Natural killer cell (primary cell): ENCODE results near the gene STRIP1. TPM values are rescaled to one million over a fixed set of nuclear protein-coding genes. Genes with fewer than 3 reads are reported as not detected.

Source experiments
- ATAC-seq, 3 donors: fragments of 150-1000 bp in 2 of 3; fragments of 200-7000 bp in 1 of 3; cut with Tn5 transposase; 1 replicate in 1 of 3; 2 replicates in 2 of 3; pipeline ENCODE4 v1.10.0; 2021; ENCODE audit warnings: mild to moderate bottlenecking in 2 of 3, moderate library complexity in 2 of 3
- DNase-seq, 2 donors: peaks; one replicate each; pipeline versions ENCODE4 v3.0.0 to v3.0.0-alpha.2; 2013 to 2021; ENCODE audit warnings: mixed read lengths in 1 of 2
- H3K27ac ChIP-seq: one replicate; pipeline ENCODE4 v1.5.1; 2013; ENCODE audit warnings: mild to moderate bottlenecking, low read length
- H3K27me3 ChIP-seq: one replicate; pipeline ENCODE4 v1.6.1; 2013; ENCODE audit warnings: low read length; ENCODE audit not compliant: control insufficient read depth, insufficient read depth
- H3K36me3 ChIP-seq: one replicate; pipeline ENCODE4 v1.6.1; 2013; ENCODE audit warnings: low read length; ENCODE audit not compliant: control insufficient read depth, insufficient read depth
- H3K4me1 ChIP-seq: one replicate; pipeline ENCODE4 v1.6.1; 2013; ENCODE audit warnings: low read length; ENCODE audit not compliant: control insufficient read depth, insufficient read depth
- H3K4me3 ChIP-seq: one replicate; pipeline ENCODE4 v1.5.1; 2013; ENCODE audit warnings: low read length
- H3K9me3 ChIP-seq: one replicate; pipeline ENCODE4 v1.6.1; 2013; ENCODE audit warnings: low read length; ENCODE audit not compliant: control insufficient read depth, insufficient read depth
- H3K27ac Mint-ChIP-seq, 2 donors: one replicate each; pipeline ENCODE4 v1.8.0; 2022; ENCODE audit warnings: mild to moderate bottlenecking in 2 of 2, mixed read lengths in 2 of 2, moderate library complexity in 1 of 2
- H3K27me3 Mint-ChIP-seq, 2 donors: one replicate each; pipeline ENCODE4 v1.8.0; 2022; ENCODE audit warnings: low read depth in 2 of 2, mixed read lengths in 2 of 2
- H3K36me3 Mint-ChIP-seq: one replicate; pipeline ENCODE4 v1.8.0; 2022; ENCODE audit warnings: mixed read lengths
- H3K4me1 Mint-ChIP-seq, 2 donors: one replicate each; pipeline ENCODE4 v1.8.0; 2022; ENCODE audit warnings: mixed read lengths in 2 of 2
- H3K4me3 Mint-ChIP-seq: one replicate; pipeline ENCODE4 v1.8.0; 2022; ENCODE audit warnings: mild to moderate bottlenecking, moderate library complexity, mixed read lengths
- H3K9me3 Mint-ChIP-seq, 2 donors: one replicate each; pipeline ENCODE4 v1.8.0; 2022; ENCODE audit warnings: mixed read lengths in 2 of 2
- WGBS: methylation state at CpG from one replicate; pipeline ENCODE4 v1.1.7; 2013; ENCODE audit warnings: missing lambda C conversion rate; ENCODE audit not compliant: insufficient coverage; 5-methylcytosine and 5-hydroxymethylcytosine counted together
- intact Hi-C: fragments of 100-400 bp; cut with micrococcal nuclease; formaldehyde crosslinking; loops from one replicate; pipeline ENCODE4 v1.14.2; 2022
- total RNA-seq, 4 donors: library from RNA; stranded (reverse); fragments of 120-200 nt in 1 of 4; gene quantifications; one replicate each; pipeline versions ENCODE4 v1.2.3 to v1.2.4, GENCODE V29; 2013 to 2022
- TF ChIP-seq, protein P1 (sequence below): fragments of 200-600 bp; IDR thresholded peaks from one replicate; pipeline ENCODE4 v1.8.0; 2022; ENCODE audit warnings: antibody characterized with exemption

Gene STRIP1
- total RNA-seq, 3 donors from 2014 or later (not counting 1 experiment from before 2014, with no cell fraction given): 92.4 to 139 (median 130) TPM

GRCh38 chr1:109991400-109991925 is 43.0 kb upstream of the STRIP1 start:
- Histone ChIP-seq H3K4me3 (no peak overlapping the region), H3K4me1 (no peaks in the 10 kb centered on the region), H3K9me3 (no peaks in the 10 kb centered on the region), H3K27me3 (no peaks in the 10 kb centered on the region), H3K36me3 (peaks cover 3% of the 10 kb centered on the region), H3K27ac (no peak overlapping the region)
- TF ChIP-seq, protein P1, sequence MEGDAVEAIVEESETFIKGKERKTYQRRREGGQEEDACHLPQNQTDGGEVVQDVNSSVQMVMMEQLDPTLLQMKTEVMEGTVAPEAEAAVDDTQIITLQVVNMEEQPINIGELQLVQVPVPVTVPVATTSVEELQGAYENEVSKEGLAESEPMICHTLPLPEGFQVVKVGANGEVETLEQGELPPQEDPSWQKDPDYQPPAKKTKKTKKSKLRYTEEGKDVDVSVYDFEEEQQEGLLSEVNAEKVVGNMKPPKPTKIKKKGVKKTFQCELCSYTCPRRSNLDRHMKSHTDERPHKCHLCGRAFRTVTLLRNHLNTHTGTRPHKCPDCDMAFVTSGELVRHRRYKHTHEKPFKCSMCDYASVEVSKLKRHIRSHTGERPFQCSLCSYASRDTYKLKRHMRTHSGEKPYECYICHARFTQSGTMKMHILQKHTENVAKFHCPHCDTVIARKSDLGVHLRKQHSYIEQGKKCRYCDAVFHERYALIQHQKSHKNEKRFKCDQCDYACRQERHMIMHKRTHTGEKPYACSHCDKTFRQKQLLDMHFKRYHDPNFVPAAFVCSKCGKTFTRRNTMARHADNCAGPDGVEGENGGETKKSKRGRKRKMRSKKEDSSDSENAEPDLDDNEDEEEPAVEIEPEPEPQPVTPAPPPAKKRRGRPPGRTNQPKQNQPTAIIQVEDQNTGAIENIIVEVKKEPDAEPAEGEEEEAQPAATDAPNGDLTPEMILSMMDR: no peak
- Mint-ChIP-seq H3K36me3 (no peaks in the 10 kb centered on the region), H3K9me3 (no peaks in the 10 kb centered on the region), H3K4me3 (no peak overlapping the region), H3K27me3 (no peaks in the 10 kb centered on the region), H3K27ac (no peak overlapping the region), H3K4me1 (peaks cover 19 to 33% of the 10 kb centered on the region in 2 donors)
- ATAC-seq (no peak), DNase-seq (no peak)
- intact Hi-C loops: no loop called here
- 100% methylated on average over 4 of the region's 5 CpGs for WGBS

- no peak for ATAC-seq
- Mint-ChIP-seq H3K27me3 (no peaks in the 10 kb centered on the region), H3K27ac (no peak overlapping the region)
Measured at GRCh38 chr1:109993885-109994284, 40.5 kb upstream of the STRIP1 start.

DNA sequence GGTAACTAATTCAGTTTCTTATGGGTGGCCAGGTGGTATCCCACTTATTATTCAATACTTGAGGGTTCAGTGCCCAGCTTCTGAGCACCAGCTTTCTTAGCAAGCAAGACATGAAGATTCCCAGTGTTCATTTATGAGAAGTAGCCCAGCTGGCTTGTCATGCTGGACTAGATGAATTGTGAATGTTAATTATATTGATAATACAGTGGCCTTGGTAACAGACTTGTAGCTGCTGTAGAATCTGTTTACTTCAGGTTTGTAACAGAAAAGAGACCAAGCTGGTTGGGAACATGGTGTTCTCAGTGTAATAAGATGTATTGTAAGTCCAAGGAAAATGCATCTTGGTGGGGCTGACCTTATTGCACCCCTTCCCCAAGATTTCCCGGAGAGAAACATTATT is 39.8 kb upstream of the STRIP1 start:
- H3K9me3 Mint-ChIP-seq: no peaks in the 10 kb centered on the region
- no peak overlapping the region for H3K4me3 Mint-ChIP-seq
- H3K27ac Mint-ChIP-seq: no peak overlapping the region
- Histone ChIP-seq H3K36me3 (peaks cover 2% of the 10 kb centered on the region), H3K4me1 (no peaks in the 10 kb centered on the region), H3K9me3 (no peaks in the 10 kb centered on the region), H3K27me3 (no peaks in the 10 kb centered on the region), H3K27ac (no peak overlapping the region), H3K4me3 (no peak overlapping the region)
- peaks cover 14 to 29% of the 10 kb centered on the region in 2 donors for H3K4me1 Mint-ChIP-seq
- ATAC-seq (no peak), DNase-seq (no peak)
- no peaks in the 10 kb centered on the region for H3K27me3 Mint-ChIP-seq
- no peaks in the 10 kb centered on the region for H3K36me3 Mint-ChIP-seq
- 80% methylated on average over 1 of the region's 1 CpG for WGBS
- TF ChIP-seq, protein P1: no peak
- intact Hi-C loops: no loop called here

More at GRCh38 chr1:109993885-109994284, 40.5 kb upstream of the STRIP1 start:
- no peak overlapping the region for H3K4me3 ChIP-seq
- H3K9me3 ChIP-seq: no peaks in the 10 kb centered on the region
- no peaks in the 10 kb centered on the region for H3K36me3 Mint-ChIP-seq
- peaks cover 3% of the 10 kb centered on the region for H3K36me3 ChIP-seq
- no peak overlapping the region for H3K4me3 Mint-ChIP-seq
- no peak overlapping the region for H3K27ac ChIP-seq
- no peaks in the 10 kb centered on the region for H3K9me3 Mint-ChIP-seq
- no peak for DNase-seq
- TF ChIP-seq, protein P1: no peak
- peaks cover 14 to 29% of the 10 kb centered on the region in 2 donors for H3K4me1 Mint-ChIP-seq
- H3K4me1 ChIP-seq: no peaks in the 10 kb centered on the region
- WGBS: 81% methylated on average over 3 of the region's 3 CpGs
- H3K27me3 ChIP-seq: no peaks in the 10 kb centered on the region
- intact Hi-C loops: no loop called here

DNA sequence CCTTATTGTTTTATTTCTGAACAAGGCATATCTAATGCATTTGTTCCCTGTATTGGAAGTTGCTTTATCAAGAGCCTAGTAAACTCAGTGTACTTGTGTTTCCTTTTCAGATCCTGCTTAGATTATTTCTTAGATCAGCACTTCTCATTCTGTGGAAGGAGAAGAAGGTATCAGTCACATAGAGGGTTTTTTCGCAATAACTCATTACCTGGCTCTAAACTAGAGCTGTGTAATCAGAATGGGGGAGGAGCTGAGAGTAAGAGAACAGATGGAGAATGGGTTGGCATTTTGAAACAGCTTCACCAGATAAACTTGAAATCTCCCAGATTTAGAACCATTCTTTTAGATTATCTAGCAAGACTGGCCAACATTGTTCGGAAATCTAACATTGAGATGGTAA is 38.9 kb upstream of the STRIP1 start:
- Mint-ChIP-seq H3K36me3 (no peaks in the 10 kb centered on the region), H3K27me3 (no peaks in the 10 kb centered on the region), H3K4me3 (no peak overlapping the region), H3K9me3 (no peaks in the 10 kb centered on the region), H3K4me1 (peaks cover 14 to 23% of the 10 kb centered on the region in 2 donors), H3K27ac (no peak overlapping the region)
- H3K9me3 ChIP-seq: no peaks in the 10 kb centered on the region
- intact Hi-C loops: no loop called here
- WGBS: 93% methylated on average over 2 of the region's 2 CpGs
- no peaks in the 10 kb centered on the region for H3K36me3 ChIP-seq
- DNase-seq: no peak
- H3K27ac ChIP-seq: no peak overlapping the region
- no peaks in the 10 kb centered on the region for H3K27me3 ChIP-seq
- H3K4me1 ChIP-seq: no peaks in the 10 kb centered on the region
- no peak overlapping the region for H3K4me3 ChIP-seq
- TF ChIP-seq, protein P1: no peak
- ATAC-seq: no peak
